NCI-H1417 (cell line): ENCODE results near the gene KRTAP15-1.

Experiments
- DNase-seq, 3 experiments: peaks; one replicate each; lab custom pipeline; 2025; lab: John Stamatoyannopoulos, UW

KRTAP15-1 gene

DNA sequence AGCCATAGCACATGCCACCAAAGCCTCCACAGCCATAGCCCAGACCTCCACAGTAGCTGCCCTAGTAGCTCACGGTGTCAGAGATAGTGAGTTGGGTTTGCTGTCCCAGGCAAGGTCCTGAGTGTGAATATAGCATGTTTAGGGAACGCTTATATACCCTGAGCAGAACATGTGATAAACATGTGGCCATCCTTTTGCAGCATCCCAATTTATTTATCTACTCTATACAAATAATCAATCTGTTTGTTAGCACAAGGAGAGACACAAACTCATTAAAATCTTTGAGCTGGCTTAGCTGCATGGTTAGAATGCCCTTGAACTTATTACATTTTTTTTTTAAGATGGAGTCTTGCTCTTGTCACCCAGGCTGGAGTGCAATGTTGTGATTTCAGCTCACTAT lies 47.3 kb downstream of the KRTAP15-1 start, which contains the start of gene KRTAP19-2:
KRTAP19-2 (minus strand) TSS at position 101 of the 400 bp plus-strand sequence; CDS start at position 13, 88 bp downstream.
- no peak for DNase-seq
